Measurements from ENCODE around the gene ART4.
A peak's percentile ranks its signal among the peaks of the same experiment; 100 is the strongest.

The ART4 gene

DNA sequence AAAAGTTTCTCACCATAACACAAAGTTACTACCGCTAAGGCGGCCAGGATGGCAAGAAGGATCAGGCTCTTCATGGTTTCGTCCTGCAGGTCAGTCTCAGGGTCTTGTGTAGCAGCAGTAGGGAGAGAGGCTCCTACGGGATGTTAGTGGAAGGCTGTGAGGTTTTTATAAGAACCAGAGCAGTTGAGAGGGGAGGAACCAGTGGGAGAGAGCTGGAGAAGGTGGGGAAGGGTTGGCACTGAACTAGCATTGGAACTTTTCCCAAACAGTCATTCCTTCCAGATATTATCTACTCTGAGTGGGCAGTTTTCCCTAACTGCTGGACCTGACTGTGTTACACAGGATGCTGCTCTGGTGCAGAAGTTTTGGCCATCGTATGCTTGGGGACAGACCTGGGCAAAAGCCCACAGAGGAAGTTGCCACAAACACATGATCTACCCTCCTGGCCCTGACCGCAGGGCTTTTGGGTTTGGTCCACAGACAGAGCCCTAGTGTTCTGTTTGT lies 42.4 kb upstream of the ART4 start, which contains the start of gene MGP:
MGP (minus strand) TSS at position 137 of the 504 bp plus-strand sequence; CDS start at position 74, 63 bp downstream.
- no peaks in the 10 kb centered on the region for H3K9me3 ChIP-seq (ENCODE audit: insufficient read depth, low read length)
- no peaks in the 10 kb centered on the region for H3K36me3 ChIP-seq (replicated peaks; ENCODE audit: low read depth, low read length)
- no peak for TF ChIP-seq EZH2phosphoT487 (IDR thresholded peaks at IDR 0.05; ENCODE audit: low read depth)
- no peak for TF ChIP-seq CTCF (IDR thresholded peaks at IDR 0.05; ENCODE audit: low read depth, low read length)
- no peak within 1 kb of the TSS for H3K27ac ChIP-seq (ENCODE audit: low read length)
- H3K27me3 ChIP-seq (ENCODE audit: low read depth, low read length) = peaks cover 56% of the 10 kb centered on the region
- peaks cover 18% of the 10 kb centered on the region for H3K4me1 ChIP-seq (ENCODE audit: low read length)
- no peak within 1 kb of the TSS for H3K9ac ChIP-seq (ENCODE audit: low read length)
- no peak within 1 kb of the TSS for H2AFZ ChIP-seq (ENCODE audit: low read depth, low read length)
- no peaks in the 10 kb centered on the region for H4K20me1 ChIP-seq (ENCODE audit: insufficient read depth, low read length)
- no peaks in the 10 kb centered on the region for H3K79me2 ChIP-seq (ENCODE audit: low read length)
- peak within 1 kb of the TSS; percentile 80 for H3K4me2 ChIP-seq (ENCODE audit: low read length)
- H3K4me3 ChIP-seq (ENCODE audit: low read length) = no peak within 1 kb of the TSS; the same call in 1 of the 2 replicates

DNA sequence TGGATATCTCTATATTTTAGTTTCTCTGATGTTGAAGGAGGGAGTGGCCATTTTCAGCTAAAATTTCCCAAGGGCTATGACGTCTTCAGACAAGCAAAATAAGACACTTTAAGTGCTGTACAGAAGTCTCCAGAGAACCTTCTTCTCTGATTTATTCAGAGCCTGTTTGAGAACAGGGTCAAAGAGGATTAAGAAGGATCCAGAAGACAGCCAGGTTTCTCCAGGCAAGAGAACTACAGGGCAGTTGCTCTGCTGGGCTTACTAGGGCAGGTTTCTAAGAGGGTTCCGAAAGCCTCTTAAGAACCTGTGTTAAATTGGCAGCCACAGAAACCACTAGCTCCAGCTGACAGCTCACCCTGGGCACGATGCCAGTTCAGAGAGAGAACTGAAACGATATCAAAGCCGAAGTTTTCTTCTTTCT lies 41.1 kb upstream of the ART4 start:
- Histone ChIP-seq H3K4me3 (ENCODE audit: low read length) (peak overlapping the region; percentile 65), H3K27me3 (ENCODE audit: low read depth, low read length) (peaks cover 45% of the 10 kb centered on the region), H3K36me3 (replicated peaks; ENCODE audit: low read depth, low read length) (no peaks in the 10 kb centered on the region), H4K20me1 (ENCODE audit: insufficient read depth, low read length) (no peaks in the 10 kb centered on the region), H3K9me3 (ENCODE audit: insufficient read depth, low read length) (no peaks in the 10 kb centered on the region), H3K9ac (ENCODE audit: low read length) (no peak overlapping the region), H3K4me2 (ENCODE audit: low read length) (peak overlapping the region; percentile 80), H2AFZ (ENCODE audit: low read depth, low read length) (no peak overlapping the region), H3K79me2 (ENCODE audit: low read length) (no peaks in the 10 kb centered on the region), H3K27ac (ENCODE audit: low read length) (no peak overlapping the region), H3K4me1 (ENCODE audit: low read length) (peaks cover 20% of the 10 kb centered on the region)
- TF ChIP-seq EZH2phosphoT487 (IDR thresholded peaks at IDR 0.05; ENCODE audit: low read depth) (no peak), CTCF (IDR thresholded peaks at IDR 0.05; ENCODE audit: low read depth, low read length) (no peak)

DNA sequence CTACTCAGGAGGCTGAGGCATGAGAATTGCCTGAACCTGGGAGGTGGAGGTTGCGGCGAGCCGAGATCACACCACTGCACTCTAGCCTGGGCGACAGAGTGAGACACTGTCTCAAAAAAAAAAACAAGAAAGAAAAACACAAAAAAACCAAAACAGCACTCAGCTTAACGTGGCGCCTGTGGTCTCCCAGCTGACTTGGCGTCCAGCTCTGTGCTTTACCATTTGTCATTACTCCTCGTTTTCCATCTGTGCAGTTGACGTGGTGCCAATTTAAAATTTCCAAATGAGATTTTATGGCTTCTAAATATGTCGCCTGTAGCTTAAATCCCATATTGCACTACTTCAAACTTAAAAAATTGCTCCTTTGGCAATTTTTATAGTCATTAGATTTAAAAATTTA lies 40.4 kb upstream of the ART4 start:
- peaks cover 37% of the 10 kb centered on the region for H3K27me3 ChIP-seq (ENCODE audit: low read depth, low read length)
- no peaks in the 10 kb centered on the region for H4K20me1 ChIP-seq (ENCODE audit: insufficient read depth, low read length)
- H3K4me2 ChIP-seq (ENCODE audit: low read length) = no peak overlapping the region
- H2AFZ ChIP-seq (ENCODE audit: low read depth, low read length) = no peak overlapping the region
- H3K36me3 ChIP-seq (replicated peaks; ENCODE audit: low read depth, low read length) = no peaks in the 10 kb centered on the region
- TF ChIP-seq EZH2phosphoT487 (IDR thresholded peaks at IDR 0.05; ENCODE audit: low read depth) (no peak), CTCF (IDR thresholded peaks at IDR 0.05; ENCODE audit: low read depth, low read length) (no peak)
- no peak overlapping the region for H3K4me3 ChIP-seq (ENCODE audit: low read length)
- no peaks in the 10 kb centered on the region for H3K79me2 ChIP-seq (ENCODE audit: low read length)
- no peaks in the 10 kb centered on the region for H3K9me3 ChIP-seq (ENCODE audit: insufficient read depth, low read length)
- H3K4me1 ChIP-seq (ENCODE audit: low read length) = peaks cover 20% of the 10 kb centered on the region
- no peak overlapping the region for H3K27ac ChIP-seq (ENCODE audit: low read length)
- no peak overlapping the region for H3K9ac ChIP-seq (ENCODE audit: low read length)

GRCh38 chr12:14880890-14881453 lies 37.6 kb upstream of the ART4 start:
- no peaks in the 10 kb centered on the region for H3K36me3 ChIP-seq (replicated peaks; ENCODE audit: low read depth, low read length)
- peaks cover 20% of the 10 kb centered on the region for H3K4me1 ChIP-seq (ENCODE audit: low read length)
- no peaks in the 10 kb centered on the region for H4K20me1 ChIP-seq (ENCODE audit: insufficient read depth, low read length)
- no peak overlapping the region for H2AFZ ChIP-seq (ENCODE audit: low read depth, low read length)
- no peak overlapping the region for H3K4me3 ChIP-seq (ENCODE audit: low read length)
- H3K27me3 ChIP-seq (ENCODE audit: low read depth, low read length) = peaks cover 10% of the 10 kb centered on the region
- H3K9ac ChIP-seq (ENCODE audit: low read length) = no peak overlapping the region
- no peak overlapping the region for H3K27ac ChIP-seq (ENCODE audit: low read length)
- TF ChIP-seq CTCF (IDR thresholded peaks at IDR 0.05; ENCODE audit: low read depth, low read length) = no peak
- TF ChIP-seq EZH2phosphoT487 (IDR thresholded peaks at IDR 0.05; ENCODE audit: low read depth) = no peak
- H3K9me3 ChIP-seq (ENCODE audit: insufficient read depth, low read length) = no peaks in the 10 kb centered on the region
- H3K4me2 ChIP-seq (ENCODE audit: low read length) = no peak overlapping the region
- H3K79me2 ChIP-seq (ENCODE audit: low read length) = no peaks in the 10 kb centered on the region

Data from OCI-LY3 (cell line).